Left lobe of liver (tissue), 2 donors: ENCODE data around the gene EPHB6. TPM values are rescaled to one million over a fixed set of nuclear protein-coding genes. Genes with fewer than 3 reads are reported as not detected.

Experiments
- ATAC-seq: fragments of 200-7000 bp; cut with Tn5 transposase; one replicate; pipeline ENCODE4 v1.9.1; 2020; ENCODE audit warnings: mild to moderate bottlenecking, moderate library complexity
- DNase-seq: peaks from one replicate; pipeline ENCODE4 v3.0.0-alpha.2; 2020; ENCODE audit warnings: low spot score
- total RNA-seq: library from RNA; stranded (reverse); gene quantifications from one replicate; pipeline ENCODE4 v1.2.1, GENCODE V29; 2021
- donor health status: DM: no; HTN: no; CAD: no; lungs with moderate emphysema.
- donor health status: DM: no; HTN: yes; CAD: no.

The EPHB6 gene, protein sequence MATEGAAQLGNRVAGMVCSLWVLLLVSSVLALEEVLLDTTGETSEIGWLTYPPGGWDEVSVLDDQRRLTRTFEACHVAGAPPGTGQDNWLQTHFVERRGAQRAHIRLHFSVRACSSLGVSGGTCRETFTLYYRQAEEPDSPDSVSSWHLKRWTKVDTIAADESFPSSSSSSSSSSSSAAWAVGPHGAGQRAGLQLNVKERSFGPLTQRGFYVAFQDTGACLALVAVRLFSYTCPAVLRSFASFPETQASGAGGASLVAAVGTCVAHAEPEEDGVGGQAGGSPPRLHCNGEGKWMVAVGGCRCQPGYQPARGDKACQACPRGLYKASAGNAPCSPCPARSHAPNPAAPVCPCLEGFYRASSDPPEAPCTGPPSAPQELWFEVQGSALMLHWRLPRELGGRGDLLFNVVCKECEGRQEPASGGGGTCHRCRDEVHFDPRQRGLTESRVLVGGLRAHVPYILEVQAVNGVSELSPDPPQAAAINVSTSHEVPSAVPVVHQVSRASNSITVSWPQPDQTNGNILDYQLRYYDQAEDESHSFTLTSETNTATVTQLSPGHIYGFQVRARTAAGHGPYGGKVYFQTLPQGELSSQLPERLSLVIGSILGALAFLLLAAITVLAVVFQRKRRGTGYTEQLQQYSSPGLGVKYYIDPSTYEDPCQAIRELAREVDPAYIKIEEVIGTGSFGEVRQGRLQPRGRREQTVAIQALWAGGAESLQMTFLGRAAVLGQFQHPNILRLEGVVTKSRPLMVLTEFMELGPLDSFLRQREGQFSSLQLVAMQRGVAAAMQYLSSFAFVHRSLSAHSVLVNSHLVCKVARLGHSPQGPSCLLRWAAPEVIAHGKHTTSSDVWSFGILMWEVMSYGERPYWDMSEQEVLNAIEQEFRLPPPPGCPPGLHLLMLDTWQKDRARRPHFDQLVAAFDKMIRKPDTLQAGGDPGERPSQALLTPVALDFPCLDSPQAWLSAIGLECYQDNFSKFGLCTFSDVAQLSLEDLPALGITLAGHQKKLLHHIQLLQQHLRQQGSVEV
- 5.1 TPM for total RNA-seq

DNA sequence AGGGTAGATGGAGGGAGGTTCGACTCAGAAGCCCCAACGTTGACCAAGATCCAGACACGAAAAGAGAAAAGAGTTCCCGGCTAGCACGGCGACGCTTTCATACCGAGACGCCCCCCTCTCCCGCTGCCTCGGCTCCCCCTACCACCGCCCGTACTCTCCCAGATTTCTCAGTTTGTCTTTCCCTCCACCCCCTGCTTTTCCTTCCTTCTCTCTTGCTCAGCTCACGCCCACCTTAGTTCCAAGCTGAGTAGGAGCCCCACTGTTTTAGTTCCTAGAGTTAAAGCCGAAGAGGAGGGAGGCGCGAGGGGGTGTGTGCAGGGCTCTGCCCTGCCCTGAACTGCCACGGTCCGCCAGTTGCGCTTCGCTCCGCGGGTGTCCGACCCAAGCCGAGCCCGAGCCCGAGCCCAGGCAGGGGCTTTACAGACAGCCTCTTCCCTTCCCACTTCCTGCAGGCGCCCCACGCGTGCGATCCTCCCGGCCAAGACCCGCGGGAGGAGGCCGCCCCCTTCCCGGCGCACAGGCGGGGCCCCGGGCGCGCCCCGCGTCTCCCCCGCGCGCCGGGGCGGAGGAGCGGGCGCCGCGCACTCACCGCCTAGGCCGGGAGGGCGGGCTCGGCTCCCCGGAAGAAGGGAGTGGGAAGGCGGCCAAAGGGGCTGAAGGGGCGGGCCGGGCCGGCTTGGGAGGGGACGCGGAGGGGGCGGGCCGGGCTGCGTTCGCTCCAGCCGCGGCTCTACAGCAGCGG, at the start of gene EPHB6:
EPHB6 (plus strand) TSS at position 705 of the 742 bp plus-strand sequence. CDS start 8,152 bp downstream, outside the sequence.
- DNase-seq (peak; percentile 90), ATAC-seq (peak; percentile 82)

DNA sequence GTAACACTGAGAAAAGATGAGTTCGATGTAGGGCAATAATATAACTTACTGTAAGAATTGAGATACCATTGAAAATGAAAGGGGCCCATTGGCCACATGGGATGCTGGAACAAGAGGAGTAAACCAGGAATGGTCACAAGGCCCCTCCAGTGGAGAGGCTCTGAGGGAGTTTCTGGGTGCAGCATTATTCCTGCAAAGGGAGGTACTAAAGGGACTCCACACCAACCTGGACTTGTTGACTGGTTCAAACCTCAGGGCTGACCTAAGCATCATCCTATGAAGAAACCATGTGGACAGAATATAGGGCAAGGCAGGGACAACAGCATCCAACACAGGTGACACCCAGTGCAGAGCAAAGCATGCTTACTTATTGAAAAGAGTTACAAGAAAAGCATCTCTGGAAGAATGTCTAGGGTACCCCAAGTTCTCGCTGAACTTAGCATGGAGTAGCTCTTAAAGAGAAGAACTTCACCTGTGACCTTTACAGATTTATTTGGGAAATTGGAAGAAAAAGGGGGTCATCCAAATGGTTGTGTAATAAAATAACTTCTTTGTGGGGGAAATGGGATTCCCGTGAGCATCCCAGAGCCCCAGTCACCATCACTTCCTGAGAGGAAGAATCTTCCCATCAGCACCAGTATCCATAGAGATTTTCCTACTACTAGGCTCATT, 49.4 kb upstream of the EPHB6 start:
- no peak for DNase-seq
- no peak for ATAC-seq

DNA sequence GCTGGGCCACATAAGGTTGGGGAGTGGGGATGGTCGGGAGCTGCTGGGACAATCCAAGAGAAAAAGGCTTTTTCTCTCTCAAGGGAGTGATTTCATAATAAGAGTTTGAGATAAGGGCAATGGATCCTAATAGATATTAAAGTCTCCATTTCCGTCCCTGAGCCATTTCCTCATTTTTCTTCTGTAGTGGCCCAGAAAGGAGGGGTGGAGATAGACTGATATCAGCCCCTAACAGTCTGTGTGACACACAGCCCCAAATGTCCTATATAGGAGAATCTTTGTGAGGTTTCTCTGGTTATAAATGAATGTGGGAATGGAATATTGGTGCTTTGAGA, 48.9 kb upstream of the EPHB6 start:
- no peak for ATAC-seq

DNA sequence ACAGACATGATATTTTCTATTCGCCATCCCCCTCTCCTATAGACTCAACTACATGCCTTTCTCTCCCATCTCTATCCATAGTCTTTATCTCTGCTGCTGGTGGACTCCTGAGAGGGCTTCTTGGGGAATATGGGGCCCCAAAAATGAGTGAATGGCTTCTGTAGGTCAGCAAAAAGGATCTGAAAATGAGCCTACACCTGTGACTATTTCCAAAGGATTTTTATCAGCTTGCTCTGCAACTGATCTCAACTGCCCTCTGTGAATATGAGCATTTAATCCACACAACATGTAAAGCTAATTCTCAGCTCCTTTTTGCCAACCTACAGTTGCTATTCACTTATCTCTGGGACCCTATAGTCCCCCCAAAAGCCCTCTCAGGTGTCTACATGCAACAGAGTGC, 47.9 kb upstream of the EPHB6 start:
- ATAC-seq = no peak
- no peak for DNase-seq

More for the DNA sequence above, 48.9 kb upstream of the EPHB6 start:
- no peak for DNase-seq

DNA sequence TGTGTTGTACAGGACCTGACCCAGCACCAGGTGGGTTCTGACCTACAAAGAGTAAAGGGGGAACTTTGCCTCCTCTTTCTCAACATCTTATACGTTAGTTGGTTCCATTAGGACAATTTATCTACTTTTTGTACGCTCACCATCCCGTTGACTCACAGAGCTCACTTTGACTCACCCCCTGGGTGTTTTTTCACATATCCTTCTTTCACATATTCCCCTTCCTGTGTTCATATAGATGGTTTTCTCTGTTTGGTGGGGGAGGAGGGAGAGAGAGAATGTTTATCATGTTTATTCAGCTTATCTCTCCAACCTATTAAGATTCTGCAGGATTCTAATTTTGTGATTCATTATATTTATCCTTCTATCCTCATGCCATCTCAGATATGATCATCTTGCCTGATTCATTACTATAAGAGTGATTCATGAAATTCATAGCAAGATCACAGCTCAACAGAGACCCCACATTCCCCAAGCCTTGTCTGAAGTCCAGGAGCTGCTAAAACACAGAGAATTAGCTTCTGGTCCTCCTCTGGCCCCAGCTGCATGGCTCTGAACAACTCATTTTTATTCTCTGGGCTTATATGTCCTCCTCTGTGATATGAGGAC, 46.9 kb upstream of the EPHB6 start:
- no peak for DNase-seq
- ATAC-seq = no peak

DNA sequence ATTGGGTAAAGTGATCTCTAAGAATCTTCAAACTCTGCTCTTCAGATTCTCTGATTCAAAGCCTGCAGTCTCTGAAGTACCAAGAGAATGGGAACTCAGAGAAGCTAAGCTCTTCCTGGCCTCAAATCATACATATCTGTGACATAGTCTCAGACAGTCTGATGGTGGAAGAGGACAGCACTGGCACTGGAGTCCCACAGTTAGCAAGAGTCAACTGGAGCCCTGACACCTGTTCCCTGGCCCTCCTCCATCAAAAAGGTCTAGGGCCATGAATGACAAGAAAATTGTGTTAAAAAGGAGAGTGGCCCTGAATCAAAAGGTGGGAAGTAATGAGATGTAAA, 46.4 kb upstream of the EPHB6 start:
- ATAC-seq = no peak

DNA sequence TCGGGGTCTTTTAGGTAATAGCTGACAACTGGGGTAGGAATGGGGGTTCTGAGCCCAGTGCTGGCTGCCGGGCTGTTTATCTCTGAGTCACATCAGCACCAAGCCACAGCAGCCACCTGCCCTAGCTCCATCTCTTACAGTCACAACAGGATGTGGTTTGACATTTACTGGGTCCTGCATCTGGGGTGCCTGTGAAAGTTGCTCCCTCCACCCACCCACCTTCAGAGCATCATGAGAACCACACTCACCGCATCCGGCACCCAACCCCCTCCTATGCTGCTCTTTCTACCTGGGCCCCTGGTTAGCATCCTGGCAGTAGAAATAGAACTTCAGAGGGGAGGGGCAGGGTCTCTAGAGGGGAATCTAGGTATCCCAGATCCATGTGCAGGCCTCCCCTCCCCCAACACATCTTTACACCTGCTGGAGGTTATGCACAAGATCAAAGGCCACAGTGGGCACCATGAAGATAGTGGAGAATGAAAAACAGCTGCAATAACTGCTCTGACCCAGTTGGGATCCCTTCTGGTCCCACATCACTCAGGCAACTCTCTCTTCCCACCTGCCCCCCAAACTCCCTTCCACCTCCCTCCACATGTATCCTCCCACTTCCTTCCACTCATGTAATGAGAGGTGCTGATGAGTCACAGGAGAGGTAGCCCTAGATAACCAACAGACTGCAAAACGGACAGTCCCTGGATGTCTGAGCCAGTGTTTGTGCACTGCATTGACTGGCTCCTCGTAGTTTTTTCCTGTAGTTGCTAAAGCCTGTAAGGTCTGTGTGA, 45.9 kb upstream of the EPHB6 start:
- DNase-seq = no peak
- ATAC-seq = peak; percentile 14

More for the DNA sequence above, 46.4 kb upstream of the EPHB6 start:
- no peak for DNase-seq

DNA sequence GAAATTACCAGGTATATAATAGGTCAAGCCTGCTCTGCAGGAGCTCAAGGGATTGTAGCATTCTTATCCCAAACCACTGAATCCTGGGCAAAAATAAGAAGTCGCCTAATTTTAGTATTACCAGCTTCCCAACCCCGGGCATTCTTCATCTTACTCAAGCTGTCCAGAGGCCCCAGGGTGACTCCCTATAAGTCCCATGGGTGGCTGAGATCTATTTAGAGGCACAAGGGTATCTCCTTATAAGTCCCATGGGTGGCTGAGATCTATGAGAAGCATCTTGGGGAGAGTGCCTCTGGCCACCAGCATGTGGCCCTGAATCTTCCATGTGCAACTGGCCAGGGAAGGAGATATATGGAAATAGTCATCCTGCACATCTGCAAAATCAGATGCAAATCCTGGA, 45.2 kb upstream of the EPHB6 start:
- ATAC-seq (no peak), DNase-seq (no peak)

DNA sequence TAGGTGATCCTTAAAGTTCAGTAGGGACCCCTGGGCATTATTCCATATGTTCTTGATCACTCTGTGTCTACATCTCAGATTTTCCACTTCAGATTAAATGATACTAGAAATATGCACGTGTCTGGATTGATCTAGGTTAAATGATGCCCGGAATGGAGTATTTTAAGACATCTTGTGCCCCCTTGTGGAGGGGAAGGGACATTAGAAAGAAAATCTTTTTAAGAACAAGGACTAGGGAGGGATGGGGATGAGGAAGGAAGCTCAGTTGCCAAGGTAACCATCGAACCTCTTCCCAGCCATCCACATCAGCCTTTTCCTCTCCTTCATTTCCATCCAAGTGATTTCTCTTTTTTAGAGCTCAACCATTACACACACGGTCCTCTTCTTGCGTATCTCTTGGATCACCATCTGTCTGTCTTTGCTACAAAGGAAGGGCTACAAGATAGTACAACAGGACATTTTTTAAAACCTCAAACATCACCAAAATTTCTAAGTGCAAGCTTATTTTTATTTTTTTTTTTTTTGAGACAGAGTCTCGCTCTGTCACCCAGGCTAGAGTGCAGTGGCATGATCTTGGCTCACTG, 43.6 kb upstream of the EPHB6 start:
- DNase-seq = no peak
- peak; percentile 85 for ATAC-seq

DNA sequence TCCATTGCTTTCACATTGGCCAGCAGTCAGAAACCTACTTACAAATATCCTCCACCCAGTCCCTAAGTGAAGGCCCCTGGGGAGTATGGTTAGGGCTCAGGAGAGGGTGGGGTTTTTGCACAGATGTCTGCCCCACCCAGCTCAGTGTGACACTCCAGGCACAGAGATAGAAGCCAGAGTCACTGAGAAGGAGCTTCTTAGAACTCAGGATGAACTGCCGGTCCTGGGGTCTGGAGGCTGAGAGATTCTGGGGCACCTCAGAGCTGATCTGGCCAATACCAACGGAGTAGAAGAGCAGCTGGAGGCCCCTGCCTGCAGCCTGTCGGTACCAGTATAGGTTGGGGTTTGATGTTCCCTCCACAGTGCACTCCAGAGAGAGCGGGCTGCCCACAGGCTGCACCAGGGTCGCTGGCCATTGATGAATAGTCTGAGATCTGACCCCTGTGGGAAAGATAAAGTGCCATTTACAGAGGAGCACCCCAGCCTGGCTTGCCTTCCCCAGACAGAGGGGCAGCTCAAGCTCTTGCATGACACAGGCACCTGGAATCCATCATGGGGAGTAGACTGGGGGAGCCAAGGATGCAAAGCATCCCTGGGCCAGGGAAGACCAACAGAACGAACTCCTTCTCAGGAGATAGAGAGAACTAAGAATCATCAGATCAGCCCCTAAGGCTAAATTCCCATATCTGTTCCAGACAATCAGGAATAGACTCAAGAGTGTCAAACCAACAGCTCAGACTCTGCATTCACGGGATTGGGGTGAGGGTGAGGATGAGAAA, 42.2 kb upstream of the EPHB6 start:
- DNase-seq (no peak), ATAC-seq (no peak)

DNA sequence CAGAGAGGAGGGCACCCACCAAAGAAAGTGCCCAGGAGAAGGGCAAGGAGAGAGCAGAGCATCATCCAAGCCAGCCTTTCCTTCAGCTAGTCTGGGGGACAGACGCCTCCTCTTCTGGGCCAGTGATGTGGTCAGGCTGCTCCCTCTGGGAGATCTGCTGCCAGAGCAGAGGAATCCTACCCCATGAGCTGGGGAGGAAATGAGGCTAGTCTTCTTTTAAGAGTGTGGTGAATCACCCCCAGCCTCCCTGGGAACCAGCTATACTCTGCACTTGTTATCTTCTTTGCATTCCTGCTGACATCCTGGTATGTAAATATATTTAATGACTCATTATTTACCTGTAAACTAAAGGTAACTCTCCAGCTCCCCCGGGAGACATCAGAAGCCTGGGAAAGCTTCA, 41.6 kb upstream of the EPHB6 start:
- no peak for ATAC-seq
- no peak for DNase-seq

DNA sequence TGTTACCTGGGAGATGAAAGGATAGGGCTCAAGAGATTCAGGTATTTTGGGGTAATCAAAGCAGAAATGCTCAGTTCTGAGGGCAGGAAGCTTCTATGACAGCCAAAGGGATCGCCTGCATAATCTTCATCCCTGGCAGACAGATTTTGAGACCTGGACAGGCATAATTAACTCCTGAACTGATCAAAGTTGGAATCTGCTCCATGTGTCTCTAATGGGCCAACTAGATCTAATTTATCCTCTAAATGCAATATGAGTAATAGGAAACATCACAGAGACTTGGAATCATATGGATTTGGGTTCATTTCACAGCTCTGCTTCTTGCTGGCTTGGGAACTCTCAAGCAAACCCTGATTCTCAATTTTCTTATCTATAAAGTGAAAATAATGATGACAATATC, 41.2 kb upstream of the EPHB6 start:
- DNase-seq = no peak
- ATAC-seq = no peak

DNA sequence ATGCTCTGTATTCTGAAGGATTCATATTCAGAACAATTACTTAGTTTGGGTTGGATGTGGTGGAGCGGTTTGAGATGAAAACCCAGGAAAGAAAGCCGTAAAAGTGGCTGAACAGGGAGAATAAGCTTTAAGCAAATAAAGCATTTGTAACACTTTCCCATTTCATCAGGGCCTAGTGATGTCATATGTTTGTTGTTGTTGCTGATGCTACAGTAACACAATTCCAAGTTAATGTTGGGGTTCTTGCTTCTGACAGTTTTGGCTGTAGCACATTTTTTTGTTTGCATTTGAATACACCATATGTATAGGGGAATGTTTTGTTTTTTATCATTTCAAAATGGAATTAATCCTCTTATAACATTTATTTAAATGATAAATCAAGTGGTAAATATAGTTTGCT, 40.4 kb upstream of the EPHB6 start:
- DNase-seq (no peak), ATAC-seq (no peak)

DNA sequence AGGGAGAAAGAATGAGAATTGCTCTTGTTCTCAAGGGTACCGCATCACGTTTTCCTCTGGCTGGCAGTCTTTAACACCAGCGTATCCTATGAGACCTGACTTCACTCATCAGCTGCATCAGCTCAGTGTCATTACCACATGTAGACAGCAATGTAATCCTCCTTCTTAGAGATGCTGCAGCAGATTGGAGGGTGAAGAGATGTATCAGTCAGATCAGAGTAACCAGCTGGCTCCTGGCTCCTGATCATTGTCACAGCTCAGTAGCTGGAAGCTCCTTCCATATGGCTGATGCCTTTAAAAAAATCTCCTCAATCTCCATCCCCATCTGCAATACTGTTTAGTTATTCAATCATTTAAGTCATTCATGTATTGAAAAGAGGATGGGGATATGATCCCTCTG, 39.7 kb upstream of the EPHB6 start:
- no peak for DNase-seq
- no peak for ATAC-seq

DNA sequence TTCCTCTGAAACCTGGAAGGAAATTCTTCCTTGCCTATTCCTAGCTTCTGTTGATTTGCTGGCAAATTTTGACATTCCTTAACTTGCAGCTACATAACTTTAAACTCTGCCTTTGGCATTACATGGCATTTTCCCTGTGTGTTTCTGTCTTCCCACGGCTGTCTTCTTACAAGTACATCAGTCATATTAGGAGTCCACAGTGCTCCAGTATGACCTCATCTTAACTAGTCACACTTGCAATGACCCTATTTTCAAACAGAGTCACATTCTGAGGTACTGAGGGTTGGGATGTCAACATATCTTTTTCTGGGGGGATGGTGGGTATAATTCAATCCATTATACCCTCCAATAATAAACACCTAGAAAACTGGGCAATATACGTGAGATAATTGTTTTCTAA, 37.4 kb upstream of the EPHB6 start:
- DNase-seq (no peak), ATAC-seq (no peak)

DNA sequence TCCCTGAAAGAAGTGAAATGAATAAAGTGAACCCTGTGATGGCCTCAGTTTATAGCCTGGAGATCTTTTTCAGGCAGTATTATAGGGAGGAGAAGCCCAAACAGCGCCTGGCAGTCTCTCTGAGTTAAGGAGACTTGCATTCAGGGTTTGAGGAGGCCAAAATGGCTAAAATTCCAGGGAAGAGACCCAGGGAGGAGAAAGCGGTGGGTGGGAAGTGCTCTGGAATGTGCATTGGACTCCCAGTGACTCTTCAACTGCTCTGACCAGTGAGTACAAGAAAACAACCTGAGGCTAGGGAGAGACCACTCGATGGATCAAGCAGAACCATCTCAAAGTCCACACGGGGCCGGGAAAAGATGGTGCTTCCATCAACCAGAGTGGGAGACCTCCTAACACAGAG, 35.3 kb upstream of the EPHB6 start:
- DNase-seq (no peak), ATAC-seq (no peak)

DNA sequence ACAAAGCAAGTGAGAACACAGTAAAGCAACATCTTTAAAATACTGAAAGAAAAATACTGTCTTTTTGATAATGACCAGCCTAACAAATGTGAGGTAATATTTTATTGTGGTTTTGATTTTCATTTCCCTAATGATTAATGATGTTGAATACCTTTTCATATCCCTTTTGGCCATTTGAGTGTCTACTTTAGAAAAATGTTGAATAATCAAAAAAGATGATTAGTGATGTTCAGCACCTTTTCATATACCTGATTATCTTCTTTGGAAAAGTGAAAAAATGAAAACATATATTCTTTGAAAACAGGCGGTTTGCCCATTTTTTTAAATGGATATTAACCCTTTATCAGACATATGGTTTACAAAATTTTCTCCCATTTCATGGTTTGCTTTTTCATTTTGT, 32.2 kb upstream of the EPHB6 start:
- ATAC-seq (no peak), DNase-seq (no peak)

DNA sequence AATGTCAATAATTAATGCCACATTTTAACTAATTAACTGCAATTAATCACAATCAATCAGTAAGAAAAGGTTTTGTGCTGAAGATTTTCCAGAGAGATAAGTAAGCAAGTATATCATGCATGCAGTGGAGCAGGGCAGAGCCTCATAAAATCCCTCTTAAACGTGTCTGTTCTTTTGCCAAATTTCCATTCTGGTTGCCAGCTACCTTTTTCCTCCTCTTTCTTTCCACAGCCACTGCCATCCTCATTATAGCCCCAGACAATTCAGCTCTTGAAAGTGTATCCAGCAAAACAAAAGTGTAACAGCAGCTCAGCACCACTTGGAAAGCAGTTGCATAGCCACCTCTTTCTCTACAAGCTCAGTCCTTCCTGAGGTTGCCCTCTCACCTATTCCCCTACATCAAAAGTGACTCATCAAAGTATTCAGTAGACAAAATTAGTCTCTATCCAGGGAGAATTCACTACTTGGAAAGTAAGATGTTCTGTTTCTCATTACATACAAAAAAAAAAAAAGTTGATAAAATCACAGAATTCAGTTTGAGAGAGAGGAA, 26.9 kb upstream of the EPHB6 start:
- DNase-seq = no peak
- ATAC-seq = no peak
